ENCODE measurements around the gene PIBF1.
A peak's percentile ranks its signal among the peaks of the same experiment; 100 is the strongest.

Gene PIBF1

DNA sequence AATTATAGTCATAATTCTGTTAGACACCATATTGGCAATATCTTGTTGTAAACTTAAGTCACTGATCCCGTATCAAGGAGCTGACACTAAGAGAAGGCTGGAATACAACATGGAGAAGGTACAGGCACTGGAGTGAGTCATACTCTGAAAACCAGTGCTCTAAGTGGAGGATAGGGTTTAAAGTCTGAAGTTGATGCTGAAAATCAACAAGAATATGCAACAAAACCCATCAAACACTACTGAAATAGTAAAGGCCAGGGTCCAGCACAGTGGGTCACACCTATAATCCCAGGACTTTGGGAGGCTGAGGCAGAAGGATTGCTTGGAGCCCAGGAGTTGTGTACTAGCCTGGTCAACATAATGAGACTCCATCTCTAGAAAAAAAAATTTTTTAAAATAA lies 203.7 kb downstream of the PIBF1 start:
- in situ Hi-C loops (cut with MboI; ENCODE audit: low pct_unique_long_range_greater_than_20kb, low sequenced_read_pairs, unreplicated experiment), result no loop called here
- no peak for DNase-seq (ENCODE audit: low spot score)
- TF ChIP-seq, protein P1, sequence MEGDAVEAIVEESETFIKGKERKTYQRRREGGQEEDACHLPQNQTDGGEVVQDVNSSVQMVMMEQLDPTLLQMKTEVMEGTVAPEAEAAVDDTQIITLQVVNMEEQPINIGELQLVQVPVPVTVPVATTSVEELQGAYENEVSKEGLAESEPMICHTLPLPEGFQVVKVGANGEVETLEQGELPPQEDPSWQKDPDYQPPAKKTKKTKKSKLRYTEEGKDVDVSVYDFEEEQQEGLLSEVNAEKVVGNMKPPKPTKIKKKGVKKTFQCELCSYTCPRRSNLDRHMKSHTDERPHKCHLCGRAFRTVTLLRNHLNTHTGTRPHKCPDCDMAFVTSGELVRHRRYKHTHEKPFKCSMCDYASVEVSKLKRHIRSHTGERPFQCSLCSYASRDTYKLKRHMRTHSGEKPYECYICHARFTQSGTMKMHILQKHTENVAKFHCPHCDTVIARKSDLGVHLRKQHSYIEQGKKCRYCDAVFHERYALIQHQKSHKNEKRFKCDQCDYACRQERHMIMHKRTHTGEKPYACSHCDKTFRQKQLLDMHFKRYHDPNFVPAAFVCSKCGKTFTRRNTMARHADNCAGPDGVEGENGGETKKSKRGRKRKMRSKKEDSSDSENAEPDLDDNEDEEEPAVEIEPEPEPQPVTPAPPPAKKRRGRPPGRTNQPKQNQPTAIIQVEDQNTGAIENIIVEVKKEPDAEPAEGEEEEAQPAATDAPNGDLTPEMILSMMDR (IDR thresholded peaks at IDR 0.05; ENCODE audit: extremely low read depth, insufficient read depth, missing control alignments), result no peak

DNA sequence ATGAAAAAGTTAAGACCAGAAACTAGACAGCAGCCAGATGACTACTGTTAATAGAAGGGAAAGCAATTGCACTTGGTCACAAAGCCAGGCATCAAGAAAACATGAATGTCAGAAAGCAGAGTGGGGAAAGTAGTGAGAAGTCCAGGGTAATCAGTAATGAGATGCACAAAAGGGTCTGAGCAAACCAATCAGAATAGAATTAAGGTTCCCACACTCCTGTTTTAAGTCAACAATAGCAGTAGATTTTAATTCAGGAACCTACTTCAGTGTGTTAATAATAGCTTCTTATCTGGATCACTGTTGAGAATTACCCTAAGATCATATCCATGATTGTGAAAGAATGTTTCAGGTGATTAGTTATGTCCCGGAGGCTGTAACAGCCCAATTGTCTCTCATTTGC lies 204.3 kb downstream of the PIBF1 start:
- TF ChIP-seq, protein P1 (IDR thresholded peaks at IDR 0.05; ENCODE audit: extremely low read depth, insufficient read depth, missing control alignments), result no peak
- DNase-seq (ENCODE audit: low spot score), result no peak
- in situ Hi-C loops (cut with MboI; ENCODE audit: low pct_unique_long_range_greater_than_20kb, low sequenced_read_pairs, unreplicated experiment), result no loop called here

DNA sequence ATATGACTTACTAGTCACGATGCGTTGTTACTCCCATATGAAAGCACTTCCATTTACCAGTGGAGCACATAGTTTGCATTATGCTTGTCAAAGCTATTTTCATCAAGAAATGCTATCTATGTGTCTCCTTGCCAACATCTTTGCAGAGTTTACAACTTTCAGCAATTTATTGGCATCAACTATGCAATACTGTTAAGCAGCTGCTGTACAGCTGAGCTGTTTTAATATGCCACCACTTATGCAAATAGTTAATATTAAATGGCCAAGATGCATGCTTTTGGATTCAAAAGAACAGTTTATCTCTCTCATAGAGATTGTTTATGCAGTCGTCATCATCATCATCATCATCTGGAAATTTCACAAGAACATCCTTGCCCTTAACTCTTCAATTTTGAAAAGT lies 209.0 kb downstream of the PIBF1 start:
- no peak for DNase-seq (ENCODE audit: low spot score)
- TF ChIP-seq, protein P1 (IDR thresholded peaks at IDR 0.05; ENCODE audit: extremely low read depth, insufficient read depth, missing control alignments), result no peak
- in situ Hi-C loops (cut with MboI; ENCODE audit: low pct_unique_long_range_greater_than_20kb, low sequenced_read_pairs, unreplicated experiment), result no loop called here

DNA sequence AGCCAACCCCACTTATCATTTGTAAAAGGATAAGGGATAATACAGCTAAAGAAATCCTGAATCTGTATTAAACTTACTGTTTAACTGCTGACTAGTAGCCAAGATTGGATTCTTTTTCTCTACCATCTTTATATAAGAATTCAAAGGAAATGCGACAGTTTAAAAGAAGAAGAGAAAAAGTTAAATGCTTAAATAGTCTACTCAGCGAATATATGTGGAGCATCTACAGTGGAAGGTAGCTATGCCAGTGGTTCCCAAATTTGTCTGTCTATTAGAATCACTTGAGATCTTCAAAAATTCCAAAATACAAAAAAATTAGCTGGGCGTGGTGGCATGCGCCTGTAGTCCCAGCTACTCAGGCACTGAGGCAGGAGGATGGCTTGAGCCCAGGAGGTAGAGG lies 216.1 kb downstream of the PIBF1 start:
- no peak for DNase-seq (ENCODE audit: low spot score)
- TF ChIP-seq, protein P1 (IDR thresholded peaks at IDR 0.05; ENCODE audit: extremely low read depth, insufficient read depth, missing control alignments), result no peak
- in situ Hi-C loops (cut with MboI; ENCODE audit: low pct_unique_long_range_greater_than_20kb, low sequenced_read_pairs, unreplicated experiment), result no loop called here

DNA sequence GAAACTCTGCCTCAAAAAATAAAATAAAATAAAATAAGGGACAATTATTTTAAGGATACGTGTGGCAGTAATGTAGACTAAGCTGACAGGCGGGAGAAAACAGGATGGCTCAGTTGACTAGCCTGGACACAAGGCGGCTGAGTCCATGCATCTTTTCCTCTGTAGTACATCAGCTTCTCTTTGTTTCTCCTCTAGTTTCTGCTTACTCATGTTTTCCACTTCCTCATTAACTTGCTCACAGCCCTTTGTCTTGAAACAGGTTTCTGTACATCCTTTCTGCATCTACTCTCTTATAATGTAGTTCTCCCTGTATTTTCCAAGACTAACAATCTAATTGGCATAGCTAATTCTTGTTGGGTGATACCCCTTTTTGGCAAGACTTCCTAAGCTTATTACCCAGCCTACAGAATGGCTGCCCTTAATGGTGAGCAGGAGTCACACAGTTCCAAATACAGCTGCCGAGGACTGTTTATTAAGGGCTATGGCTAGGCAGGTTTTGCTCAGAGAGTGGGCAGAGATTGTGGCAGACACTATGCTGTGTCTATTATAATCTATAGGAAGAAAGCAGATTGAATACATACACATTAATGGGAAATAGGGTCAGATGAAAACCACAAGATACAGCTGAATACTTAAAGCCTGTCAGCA lies 218.2 kb downstream of the PIBF1 start:
- in situ Hi-C loops (cut with MboI; ENCODE audit: low pct_unique_long_range_greater_than_20kb, low sequenced_read_pairs, unreplicated experiment), result no loop called here
- peak; percentile 20 for DNase-seq (ENCODE audit: low spot score)
- TF ChIP-seq, protein P1 (IDR thresholded peaks at IDR 0.05; ENCODE audit: extremely low read depth, insufficient read depth, missing control alignments), result no peak

DNA sequence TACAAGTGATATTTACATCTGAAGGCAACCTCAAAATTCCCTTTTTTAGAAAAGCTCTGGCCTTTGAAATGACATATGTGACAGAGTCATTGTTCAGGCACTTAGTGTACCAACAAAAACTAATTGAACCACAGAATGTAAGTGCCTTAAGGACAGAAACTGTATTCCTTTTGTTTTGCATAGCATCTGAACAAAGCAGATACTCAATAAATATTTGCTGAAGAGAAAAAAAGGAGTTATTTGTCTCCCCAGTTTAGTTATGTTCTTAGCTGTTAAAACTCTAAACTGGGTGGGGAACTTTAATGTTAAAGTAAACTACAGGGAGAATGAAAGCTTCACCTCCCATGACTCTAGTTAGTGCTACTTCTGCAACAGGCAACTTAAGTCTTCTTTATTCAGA lies 220.0 kb downstream of the PIBF1 start:
- in situ Hi-C loops (cut with MboI; ENCODE audit: low pct_unique_long_range_greater_than_20kb, low sequenced_read_pairs, unreplicated experiment), result no loop called here
- no peak for DNase-seq (ENCODE audit: low spot score)
- TF ChIP-seq, protein P1 (IDR thresholded peaks at IDR 0.05; ENCODE audit: extremely low read depth, insufficient read depth, missing control alignments), result no peak

Data from GM13977 (cell line).